GM12891 (cell line): Measurements from ENCODE around the gene KCNIP4.

Source experiments
- PAX5 ChIP-seq: IDR thresholded peaks from 2 replicates; pipeline ENCODE4 v1.6.1; 2011; ENCODE audit warnings: low read length, moderate library complexity, mild to moderate bottlenecking; ENCODE audit not compliant: insufficient read depth, severe bottlenecking
- POLR2A ChIP-seq: IDR thresholded peaks from 2 replicates; pipeline ENCODE4 v1.6.1; 2011; ENCODE audit warnings: low read depth, low read length, control low read depth
- POLR2AphosphoS5 ChIP-seq: IDR thresholded peaks from 2 replicates; pipeline ENCODE4 v1.6.1; 2011; ENCODE audit warnings: low read depth, low read length, control low read depth
- SPI1 ChIP-seq: IDR thresholded peaks from 2 replicates; pipeline ENCODE4 v1.6.1; 2011; ENCODE audit warnings: low read depth, low read length, control low read depth
- TAF1 ChIP-seq: IDR thresholded peaks from 2 replicates; pipeline ENCODE4 v1.6.1; 2011; ENCODE audit warnings: low read depth, low read length, control low read depth

DNA sequence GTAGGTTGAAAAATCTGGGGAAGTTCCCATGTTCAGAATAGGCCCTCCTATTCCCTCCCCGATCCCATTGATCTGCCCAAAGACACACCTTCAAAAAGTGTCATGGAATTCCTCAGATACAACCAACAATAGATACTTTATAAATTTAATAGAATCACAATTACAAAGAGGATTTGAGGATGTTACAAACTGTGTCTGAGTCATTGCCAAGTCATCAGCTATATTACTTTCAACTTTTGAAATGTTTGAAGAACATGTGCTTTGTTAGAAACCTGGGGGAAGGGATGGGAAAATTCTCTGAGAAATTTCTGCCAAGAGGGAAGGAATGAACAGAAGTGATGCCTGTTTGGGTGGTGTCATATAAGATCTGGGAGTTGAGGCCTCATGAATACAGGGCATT is 46.7 kb downstream of the KCNIP4 start:
- TF ChIP-seq POLR2AphosphoS5: no peak
- TF ChIP-seq TAF1: no peak
- no peak for TF ChIP-seq POLR2A
- TF ChIP-seq SPI1: no peak
- TF ChIP-seq PAX5: no peak
